K562 (cell line): ENCODE data around the gene CISD3. TPM values are rescaled to one million over a fixed set of nuclear protein-coding genes. Genes with fewer than 3 reads are reported as not detected.
A peak's percentile ranks its signal among the peaks of the same experiment; 100 is the strongest.

Source experiments
- ATAC-seq: fragments of 200-7000 bp; cut with Tn5 transposase; 3 replicates; pipeline ENCODE4 v1.9.1; 2020; ENCODE audit warnings: moderate library complexity
- BruUV-seq: library from RNA; stranded (reverse); fragments of 400-500 nt; replicated peaks from 2 replicates; lab custom pipeline; 2021; lab: Mats Ljungman, UMichigan
- CTCF ChIA-PET: fragments of 300-600 bp; formaldehyde crosslinking; extraction: SDS; loops from one replicate; lab custom pipeline; 2021; ENCODE audit warnings: low intra/inter-chr PET ratio; lab: Yijun Ruan, JAX
- POLR2A ChIA-PET: fragments of 300-600, 350-650 bp; sonication (Branson Sonifier 250); formaldehyde crosslinking; extraction: SDS; loops from one replicate; lab custom pipeline; 2021; ENCODE audit warnings: antibody characterized with exemption, inconsistent platforms; lab: Yijun Ruan, JAX
- DNase-seq, 4 experiments: peaks; one replicate each; pipeline versions ENCODE4 v3.0.0 to v3.0.0-alpha.2; 2011 to 2018; ENCODE audit warnings: low spot score in 3 of 4, mixed read lengths in 3 of 4; ENCODE audit errors: extremely low read depth in 1 of 4
- FAIRE-seq: peaks from 2 replicates; lab custom pipeline; 2011; peaks lifted over from hg19 to GRCh38; lab: Jason Lieb, UNC
- H2AFZ ChIP-seq: 2 replicates; pipeline ENCODE4 v1.6.0; 2011; ENCODE audit warnings: low read depth, low read length, control low read depth, inconsistent platforms
- H3K27ac ChIP-seq: fragments of 200-600 bp; 3 replicates; pipeline ENCODE4 v1.8.0; 2011; ENCODE audit warnings: low read depth, mild to moderate bottlenecking, control low read depth, inconsistent platforms, low read length, moderate library complexity, mixed read lengths; ENCODE audit errors: extremely low read depth
- H3K27me3 ChIP-seq, 2 experiments: fragments of 300-600 bp in 1 of 2; 2 replicates in 1 of 2; 3 replicates in 1 of 2; pipeline versions ENCODE4 v1.6.0 to v1.8.0; 2011; ENCODE audit warnings: inconsistent platforms in 2 of 2, low read length in 2 of 2, mild to moderate bottlenecking in 1 of 2, mixed read lengths in 1 of 2, moderate library complexity in 1 of 2; ENCODE audit not compliant: control insufficient read depth in 2 of 2, insufficient read depth in 2 of 2
- H3K36me3 ChIP-seq: fragments of 300-600 bp; 3 replicates; pipeline ENCODE4 v1.8.0; 2011; ENCODE audit warnings: mild to moderate bottlenecking, low read length, inconsistent platforms; ENCODE audit not compliant: control insufficient read depth, insufficient read depth
- H3K4me1 ChIP-seq, 2 experiments: fragments of 200-600 bp in 1 of 2; replicated peaks in 1 of 2; 2 replicates in 1 of 2; 3 replicates in 1 of 2; pipeline versions ENCODE4 v1.5.1 to v1.8.0; 2011; ENCODE audit warnings: inconsistent platforms in 2 of 2, low read length in 2 of 2, mild to moderate bottlenecking in 1 of 2, mixed read lengths in 1 of 2, moderate library complexity in 1 of 2; ENCODE audit not compliant: control insufficient read depth in 2 of 2, insufficient read depth in 2 of 2
- H3K4me2 ChIP-seq: 2 replicates; pipeline ENCODE4 v1.6.1; 2011; ENCODE audit warnings: low read length, control low read depth, inconsistent platforms, mixed read lengths; ENCODE audit not compliant: insufficient read depth
- H3K4me3 ChIP-seq: fragments of 200-600 bp; sonication (generic), shearing (Covaris generic); 2 replicates; pipeline ENCODE4 v1.5.1; 2016; ENCODE audit warnings: control low read depth, inconsistent platforms
- H3K79me2 ChIP-seq: fragments of 200-600 bp; 3 replicates; pipeline ENCODE4 v1.8.0; 2011; ENCODE audit warnings: low read length, inconsistent platforms; ENCODE audit not compliant: control insufficient read depth, insufficient read depth
- H3K9ac ChIP-seq, 2 experiments: 2 replicates each; pipeline versions ENCODE4 v1.6.0 to v1.6.1; 2011; ENCODE audit warnings: low read depth in 2 of 2, low read length in 2 of 2, control low read depth in 1 of 2, inconsistent platforms in 1 of 2, mild to moderate bottlenecking in 1 of 2, mixed read lengths in 1 of 2; ENCODE audit not compliant: insufficient read depth in 1 of 2
- H3K9me1 ChIP-seq: one replicate; pipeline ENCODE4 v1.6.0; 2011; ENCODE audit warnings: inconsistent platforms, mild to moderate bottlenecking, low read length, moderate library complexity; ENCODE audit not compliant: control insufficient read depth, insufficient read depth
- H3K9me3 ChIP-seq: replicated peaks from 2 replicates; pipeline ENCODE4 v1.5.1; 2011; ENCODE audit warnings: low read depth, low read length, inconsistent platforms; ENCODE audit not compliant: control insufficient read depth, insufficient read depth
- H4K20me1 ChIP-seq: replicated peaks from 2 replicates; pipeline ENCODE4 v1.6.1; 2011; ENCODE audit warnings: low read length, inconsistent platforms, mixed read lengths; ENCODE audit not compliant: control insufficient read depth, insufficient read depth
- ARNT ChIP-seq, 2 experiments: fragments of 450-650 bp; IDR thresholded peaks; 2 replicates each; pipeline ENCODE4 v1.6.1; 2016; ENCODE audit warnings: mild to moderate bottlenecking in 1 of 2
- POLR2A ChIP-seq: fragments of 450-650 bp; conservative IDR thresholded peaks from 2 replicates; pipeline ENCODE4 v1.6.1; 2016
- POLR2G ChIP-seq: fragments of 200-400 bp; formaldehyde crosslinking; IDR thresholded peaks from 2 replicates; pipeline ENCODE4 v1.6.1; 2017; ENCODE audit warnings: low read depth, mild to moderate bottlenecking, antibody characterized with exemption, low read length, moderate library complexity
- RBFOX2 ChIP-seq: fragments of 200-400 bp; formaldehyde crosslinking; IDR thresholded peaks from 2 replicates; pipeline ENCODE4 v1.6.1; 2017; ENCODE audit warnings: low read depth, mild to moderate bottlenecking, low read length, moderate library complexity
- SAFB ChIP-seq: fragments of 200-400 bp; formaldehyde crosslinking; IDR thresholded peaks from 2 replicates; pipeline ENCODE4 v1.6.1; 2017; ENCODE audit warnings: low read depth, low read length, borderline replicate concordance
- WGBS: fragments of 100-300 bp; shearing (Covaris generic); methylation state at CpG from one replicate; pipeline ENCODE4 v1.1.6; 2016; ENCODE audit warnings: low coverage, mixed read lengths; ENCODE audit not compliant: insufficient coverage; ENCODE audit errors: missing lambda C conversion rate; 5-methylcytosine and 5-hydroxymethylcytosine counted together
- in situ Hi-C: fragments of 300-500 bp; cut with MboI; formaldehyde crosslinking; loops from 4 replicates; pipeline ENCODE4 v1.15.0; 2018; ENCODE audit warnings: inconsistent platforms, mixed read lengths
- intact Hi-C: fragments of 100-400 bp; cut with micrococcal nuclease; formaldehyde crosslinking; loops from 2 replicates; pipeline ENCODE4 v1.14.2; 2022
- polyA plus RNA-seq, 8 experiments: library from polyadenylated mRNA; depleted of rRNA in 4 of 8; stranded (reverse) in 5 of 8; unstranded in 3 of 8; fragments of >200 nt; fragmentation: Nextera tagmentation in 2 of 8; fragmentation: Illumina TruSeq in 1 of 8; extraction: Ambion mirVana in 2 of 8; extraction: Trizol in 1 of 8; gene quantifications; 2 replicates each; pipeline versions ENCODE4 v1.2.1 to v1.2.3, GENCODE V29; 2011 to 2014; ENCODE audit warnings: inconsistent platforms in 1 of 8, missing spikeins in 1 of 8
- total RNA-seq, 7 experiments: library from RNA; depleted of rRNA in 6 of 7; stranded (reverse); fragments of >200 nt in 6 of 7; fragmentation: Illumina TruSeq in 2 of 7; extraction: Trizol in 2 of 7; gene quantifications; 2 replicates each; pipeline versions ENCODE4 v1.2.1 to v1.2.3, GENCODE V29; 2011 to 2021; ENCODE audit warnings: low replicate concordance in 1 of 7
- TF ChIP-seq, protein P1 (sequence below): fragments of 450-650 bp; IDR thresholded peaks from 2 replicates; pipeline ENCODE4 v1.6.1; 2014; ENCODE audit warnings: low read depth, mild to moderate bottlenecking, moderate library complexity, borderline replicate concordance
- TF ChIP-seq, protein P2 (sequence below): sonication (generic); formaldehyde crosslinking; IDR thresholded peaks from 2 replicates; pipeline ENCODE4 v1.8.0; 2022; ENCODE audit warnings: mild to moderate bottlenecking, missing genetic modification reagents
- TF ChIP-seq, protein P3 (sequence below): fragments of 450-650 bp; IDR thresholded peaks from 2 replicates; pipeline ENCODE4 v1.6.1; 2016
- TF ChIP-seq, protein P4 (sequence below): sonication (generic); formaldehyde crosslinking; IDR thresholded peaks from 2 replicates; pipeline ENCODE4 v1.8.0; 2022; ENCODE audit warnings: missing genetic modification reagents, mild to moderate bottlenecking, moderate library complexity, borderline replicate concordance

Gene CISD3
- total and polyA plus RNA-seq, 9 of the 15 experiments (the other 6 are each of a cell fraction or from before 2014, with no cell fraction given), result 5.0 to 60.7 (median 15.7) TPM

DNA sequence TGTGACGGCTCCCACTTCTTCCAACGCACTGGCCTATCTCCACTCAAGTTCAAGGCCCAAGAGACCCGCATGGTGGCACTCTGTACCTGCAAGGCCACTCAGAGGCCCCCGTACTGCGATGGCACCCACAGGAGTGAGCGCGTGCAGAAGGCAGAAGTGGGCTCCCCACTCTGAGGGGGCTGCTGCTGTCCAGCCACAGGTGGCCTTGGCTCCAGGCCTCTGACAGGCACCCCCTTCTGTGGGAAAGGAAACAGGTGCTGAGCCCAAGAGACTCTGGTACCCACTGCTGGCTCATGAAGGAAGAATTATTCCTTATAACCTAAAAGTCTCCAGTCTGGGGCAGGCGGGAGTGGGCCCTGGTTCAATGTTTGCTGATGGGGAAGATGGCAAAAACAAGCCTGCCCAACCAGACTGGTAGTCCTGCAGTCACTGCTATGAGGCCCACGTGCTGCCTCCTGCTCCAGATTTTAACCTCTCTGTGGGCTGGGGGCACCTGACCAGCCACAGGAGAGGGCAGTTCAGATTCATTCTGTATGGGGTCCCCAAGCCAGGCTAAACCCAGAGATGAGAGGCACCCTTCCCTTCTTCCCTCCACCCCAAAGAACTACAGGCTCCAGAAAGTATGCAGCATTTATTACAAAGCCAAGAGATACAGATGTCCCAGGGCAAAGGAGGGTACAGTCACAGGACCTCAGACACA lies 3.3 kb downstream of the CISD3 start:
- in situ Hi-C loops, result loop anchor here (5.0 kb wide), 1 partner anchor 56 kb away; no protein-coding TSS in a partner anchor
- Histone ChIP-seq H3K27ac (no peak overlapping the region), H3K4me3 (no peak overlapping the region), H3K9me1 (peaks cover 3% of the 10 kb centered on the region), H3K36me3 (peaks cover 61% of the 10 kb centered on the region; the same call in 2 of the 3 replicates), H3K9me3 (no peaks in the 10 kb centered on the region), H3K9ac (peak overlapping the region in 1 of 2 experiments; percentile 80; a peak in 2 of 4 replicates), H3K4me1 (peaks cover 35 to 68% of the 10 kb centered on the region in 2 experiments), H3K4me2 (no peak overlapping the region), H3K79me2 (peaks cover 24% of the 10 kb centered on the region), H2AFZ (no peak overlapping the region), H4K20me1 (0 out of 2 replicates have a peak, but pooled peaks cover 3% of the 10 kb centered on the region), H3K27me3 (no peaks in the 10 kb centered on the region)
- no peak for DNase-seq
- no TSS peak for BruUV-seq
- ChIA-PET CTCF (interaction anchor here (0.8 to 1.1 kb wide), 2 partner anchors 57 to 60 kb away, joined by 3 to 5 read pairs; no protein-coding TSS in a partner anchor), POLR2A (interaction anchor here (0.7 kb wide), 1 partner anchor 168 kb away, joined by 3 read pairs; no protein-coding TSS in a partner anchor)
- TF ChIP-seq RBFOX2, result peak; percentile 11; the same call in 1 of the 2 replicates
- TF ChIP-seq ARNT (IDR thresholded peaks at IDR 0.05), result no peak
- TF ChIP-seq, protein P1, sequence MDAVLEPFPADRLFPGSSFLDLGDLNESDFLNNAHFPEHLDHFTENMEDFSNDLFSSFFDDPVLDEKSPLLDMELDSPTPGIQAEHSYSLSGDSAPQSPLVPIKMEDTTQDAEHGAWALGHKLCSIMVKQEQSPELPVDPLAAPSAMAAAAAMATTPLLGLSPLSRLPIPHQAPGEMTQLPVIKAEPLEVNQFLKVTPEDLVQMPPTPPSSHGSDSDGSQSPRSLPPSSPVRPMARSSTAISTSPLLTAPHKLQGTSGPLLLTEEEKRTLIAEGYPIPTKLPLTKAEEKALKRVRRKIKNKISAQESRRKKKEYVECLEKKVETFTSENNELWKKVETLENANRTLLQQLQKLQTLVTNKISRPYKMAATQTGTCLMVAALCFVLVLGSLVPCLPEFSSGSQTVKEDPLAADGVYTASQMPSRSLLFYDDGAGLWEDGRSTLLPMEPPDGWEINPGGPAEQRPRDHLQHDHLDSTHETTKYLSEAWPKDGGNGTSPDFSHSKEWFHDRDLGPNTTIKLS, result no peak
- TF ChIP-seq, protein P2, sequence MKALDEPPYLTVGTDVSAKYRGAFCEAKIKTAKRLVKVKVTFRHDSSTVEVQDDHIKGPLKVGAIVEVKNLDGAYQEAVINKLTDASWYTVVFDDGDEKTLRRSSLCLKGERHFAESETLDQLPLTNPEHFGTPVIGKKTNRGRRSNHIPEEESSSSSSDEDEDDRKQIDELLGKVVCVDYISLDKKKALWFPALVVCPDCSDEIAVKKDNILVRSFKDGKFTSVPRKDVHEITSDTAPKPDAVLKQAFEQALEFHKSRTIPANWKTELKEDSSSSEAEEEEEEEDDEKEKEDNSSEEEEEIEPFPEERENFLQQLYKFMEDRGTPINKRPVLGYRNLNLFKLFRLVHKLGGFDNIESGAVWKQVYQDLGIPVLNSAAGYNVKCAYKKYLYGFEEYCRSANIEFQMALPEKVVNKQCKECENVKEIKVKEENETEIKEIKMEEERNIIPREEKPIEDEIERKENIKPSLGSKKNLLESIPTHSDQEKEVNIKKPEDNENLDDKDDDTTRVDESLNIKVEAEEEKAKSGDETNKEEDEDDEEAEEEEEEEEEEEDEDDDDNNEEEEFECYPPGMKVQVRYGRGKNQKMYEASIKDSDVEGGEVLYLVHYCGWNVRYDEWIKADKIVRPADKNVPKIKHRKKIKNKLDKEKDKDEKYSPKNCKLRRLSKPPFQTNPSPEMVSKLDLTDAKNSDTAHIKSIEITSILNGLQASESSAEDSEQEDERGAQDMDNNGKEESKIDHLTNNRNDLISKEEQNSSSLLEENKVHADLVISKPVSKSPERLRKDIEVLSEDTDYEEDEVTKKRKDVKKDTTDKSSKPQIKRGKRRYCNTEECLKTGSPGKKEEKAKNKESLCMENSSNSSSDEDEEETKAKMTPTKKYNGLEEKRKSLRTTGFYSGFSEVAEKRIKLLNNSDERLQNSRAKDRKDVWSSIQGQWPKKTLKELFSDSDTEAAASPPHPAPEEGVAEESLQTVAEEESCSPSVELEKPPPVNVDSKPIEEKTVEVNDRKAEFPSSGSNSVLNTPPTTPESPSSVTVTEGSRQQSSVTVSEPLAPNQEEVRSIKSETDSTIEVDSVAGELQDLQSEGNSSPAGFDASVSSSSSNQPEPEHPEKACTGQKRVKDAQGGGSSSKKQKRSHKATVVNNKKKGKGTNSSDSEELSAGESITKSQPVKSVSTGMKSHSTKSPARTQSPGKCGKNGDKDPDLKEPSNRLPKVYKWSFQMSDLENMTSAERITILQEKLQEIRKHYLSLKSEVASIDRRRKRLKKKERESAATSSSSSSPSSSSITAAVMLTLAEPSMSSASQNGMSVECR (CRISPR knock-in tag), result no peak
- peak; percentile 57; the same call in 1 of the 2 replicates for TF ChIP-seq POLR2G
- TF ChIP-seq, protein P3, sequence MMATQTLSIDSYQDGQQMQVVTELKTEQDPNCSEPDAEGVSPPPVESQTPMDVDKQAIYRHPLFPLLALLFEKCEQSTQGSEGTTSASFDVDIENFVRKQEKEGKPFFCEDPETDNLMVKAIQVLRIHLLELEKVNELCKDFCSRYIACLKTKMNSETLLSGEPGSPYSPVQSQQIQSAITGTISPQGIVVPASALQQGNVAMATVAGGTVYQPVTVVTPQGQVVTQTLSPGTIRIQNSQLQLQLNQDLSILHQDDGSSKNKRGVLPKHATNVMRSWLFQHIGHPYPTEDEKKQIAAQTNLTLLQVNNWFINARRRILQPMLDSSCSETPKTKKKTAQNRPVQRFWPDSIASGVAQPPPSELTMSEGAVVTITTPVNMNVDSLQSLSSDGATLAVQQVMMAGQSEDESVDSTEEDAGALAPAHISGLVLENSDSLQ, result no peak
- TF ChIP-seq POLR2A, result 0 out of 2 replicates have a peak, but pooled peaks have one; percentile 4
- TF ChIP-seq, protein P4, sequence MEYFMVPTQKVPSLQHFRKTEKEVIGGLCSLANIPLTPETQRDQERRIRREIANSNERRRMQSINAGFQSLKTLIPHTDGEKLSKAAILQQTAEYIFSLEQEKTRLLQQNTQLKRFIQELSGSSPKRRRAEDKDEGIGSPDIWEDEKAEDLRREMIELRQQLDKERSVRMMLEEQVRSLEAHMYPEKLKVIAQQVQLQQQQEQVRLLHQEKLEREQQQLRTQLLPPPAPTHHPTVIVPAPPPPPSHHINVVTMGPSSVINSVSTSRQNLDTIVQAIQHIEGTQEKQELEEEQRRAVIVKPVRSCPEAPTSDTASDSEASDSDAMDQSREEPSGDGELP (CRISPR knock-in tag), result no peak
- no peak for TF ChIP-seq SAFB
- FAIRE-seq, result no peak
- no peak for ATAC-seq
- WGBS, result 69% methylated on average over 5 of the region's 9 CpGs
- intact Hi-C loops, result no loop called here
